H1 (cell line): ENCODE results near the gene BORCS6. TPM values are rescaled to one million over a fixed set of nuclear protein-coding genes. Genes with fewer than 3 reads are reported as not detected.

Experiments
- ATF2 ChIP-seq: IDR thresholded peaks from 2 replicates; pipeline ENCODE4 v1.6.1; 2012; ENCODE audit warnings: low read length, inconsistent platforms
- BCL11A ChIP-seq, 2 experiments: IDR thresholded peaks; one replicate each; pipeline ENCODE4 v1.6.1; 2011; ENCODE audit warnings: low read depth in 2 of 2, low read length in 2 of 2, mild to moderate bottlenecking in 2 of 2
- CBX8 ChIP-seq: fragments of 300-800, 300-1000 bp; sonication (generic); IDR thresholded peaks from 2 replicates; pipeline ENCODE4 v1.7.1; 2016; ENCODE audit warnings: low read depth, low read length, borderline replicate concordance
- CHD2 ChIP-seq: IDR thresholded peaks from 2 replicates; pipeline ENCODE4 v1.6.1; 2012; ENCODE audit warnings: low read length, improper control_type of control experiment
- CTBP2 ChIP-seq: IDR thresholded peaks from 2 replicates; pipeline ENCODE4 v1.7.0; 2011; ENCODE audit warnings: borderline replicate concordance, mild to moderate bottlenecking, moderate library complexity, mixed read lengths, low read length; ENCODE audit not compliant: insufficient read depth, insufficient read length
- E2F6 ChIP-seq: IDR thresholded peaks from 2 replicates; pipeline ENCODE4 v1.6.1; 2012; ENCODE audit warnings: inconsistent platforms
- EGR1 ChIP-seq: IDR thresholded peaks from 2 replicates; pipeline ENCODE4 v1.6.1; 2011; ENCODE audit warnings: low read depth, low read length, borderline replicate concordance
- FOSL1 ChIP-seq: IDR thresholded peaks from 2 replicates; pipeline ENCODE4 v1.6.1; 2011; ENCODE audit warnings: mild to moderate bottlenecking, low read depth, low read length, moderate library complexity; ENCODE audit not compliant: insufficient read depth
- GTF2F1 ChIP-seq: IDR thresholded peaks from 2 replicates; pipeline ENCODE4 v1.6.1; 2012; ENCODE audit warnings: low read depth, low read length, improper control_type of control experiment, borderline replicate concordance
- NRF1 ChIP-seq: IDR thresholded peaks from 2 replicates; pipeline ENCODE4 v1.6.1; 2011; ENCODE audit warnings: mild to moderate bottlenecking, low read depth, low read length, improper control_type of control experiment
- POLR2A ChIP-seq, 2 experiments: IDR thresholded peaks; 1 replicate in 1 of 2; 2 replicates in 1 of 2; pipeline ENCODE4 v1.6.1; 2011; ENCODE audit warnings: low read depth in 2 of 2, low read length in 2 of 2, mild to moderate bottlenecking in 2 of 2; ENCODE audit errors: control extremely low read depth in 1 of 2
- RNF2 ChIP-seq: fragments of 200-900, 300-1000 bp; sonication (generic); IDR thresholded peaks from 2 replicates; pipeline ENCODE4 v1.7.1; 2016; ENCODE audit warnings: borderline replicate concordance, low read depth, mild to moderate bottlenecking, antibody characterized with exemption, low read length; ENCODE audit not compliant: poor library complexity, severe bottlenecking; ENCODE audit errors: missing control alignments
- RXRA ChIP-seq: IDR thresholded peaks from 2 replicates; pipeline ENCODE4 v1.6.1; 2011; ENCODE audit warnings: low read depth, mild to moderate bottlenecking, low read length, moderate library complexity; ENCODE audit not compliant: insufficient read depth
- SAP30 ChIP-seq: fragments of 300-600 bp; sonication (generic); IDR thresholded peaks from 2 replicates; pipeline ENCODE4 v1.7.1; 2012; ENCODE audit warnings: low read length, moderate library complexity, mild to moderate bottlenecking, inconsistent platforms; ENCODE audit not compliant: insufficient read depth, insufficient replicate concordance
- SIRT6 ChIP-seq: IDR thresholded peaks from one replicate; pipeline ENCODE4 v1.7.1; 2012; ENCODE audit warnings: low read length, inconsistent platforms
- SP2 ChIP-seq: IDR thresholded peaks from 2 replicates; pipeline ENCODE4 v1.6.1; 2012; ENCODE audit warnings: mild to moderate bottlenecking, low read length, inconsistent platforms
- SP4 ChIP-seq: IDR thresholded peaks from 2 replicates; pipeline ENCODE4 v1.6.1; 2012; ENCODE audit warnings: low read length, inconsistent platforms
- SRF ChIP-seq: IDR thresholded peaks from 2 replicates; pipeline ENCODE4 v1.6.1; 2011; ENCODE audit warnings: mild to moderate bottlenecking, low read depth, low read length, moderate library complexity
- TAF7 ChIP-seq: optimal IDR thresholded peaks from 2 replicates; pipeline ENCODE3; 2011; ENCODE audit warnings: low read depth, mild to moderate bottlenecking, inconsistent platforms, low read length, moderate library complexity, borderline replicate concordance
- TEAD4 ChIP-seq: IDR thresholded peaks from 2 replicates; pipeline ENCODE4 v1.6.1; 2012; ENCODE audit warnings: low read depth, low read length, inconsistent platforms, mixed read lengths
- YY1 ChIP-seq: IDR thresholded peaks from 2 replicates; pipeline ENCODE4 v1.6.1; 2011; ENCODE audit warnings: low read depth, mild to moderate bottlenecking, low read length
- polyA plus RNA-seq, 7 experiments: library from polyadenylated mRNA; depleted of rRNA in 3 of 7; stranded (reverse) in 5 of 7; unstranded in 2 of 7; fragments of >200 nt in 5 of 7; fragments of 200-250 nt in 2 of 7; gene quantifications; 1 replicate in 5 of 7; 2 replicates in 1 of 7; 4 replicates in 1 of 7; pipeline versions ENCODE4 v1.2.1 to v1.2.3, GENCODE V29; 2011 to 2013; ENCODE audit warnings: missing spikeins in 2 of 7, mixed read lengths in 2 of 7
- total RNA-seq: library from RNA; stranded (reverse); fragmentation: NEBNext Ultra II Directional; extraction: Animal tissue kit (Norgen Biotek cat#: 25700); gene quantifications from 2 replicates; pipeline ENCODE4 v1.2.1, GENCODE V29; 2021

BORCS6 gene
- total and polyA plus RNA-seq, 2 of the 8 experiments (the other 6 are each of a cell fraction or from before 2014, with no cell fraction given) = 3.3 to 3.6 TPM

GRCh38 chr17:8156246-8156992, 33.6 kb downstream of the BORCS6 start (continued):
- TF ChIP-seq GTF2F1 (no peak), CTBP2 (no peak), RXRA (no peak), E2F6 (peak; percentile 94), POLR2A (IDR thresholded peaks at IDR 0.05; ENCODE audit: control extremely low read depth in 1 of 2, low read depth in 2 of 2, low read length in 2 of 2) (peak; percentile 54 to 69), ATF2 (no peak; the same call in 1 of the 2 replicates), SP2 (peak; percentile 65), CBX8 (no peak), YY1 (peak; percentile 85), SIRT6 (no peak), NRF1 (peak; percentile 88), EGR1 (peak; percentile 95), SP4 (peak; percentile 98), SRF (no peak), TAF7 (peak; percentile 71), SAP30 (no peak), RNF2 (no peak), TEAD4 (no peak), BCL11A (IDR thresholded peaks at IDR 0.05; ENCODE audit: low read depth in 2 of 2, low read length in 2 of 2) (no peak), CHD2 (peak; percentile 85), FOSL1 (no peak)
